Ovary (tissue), 9 donors: ENCODE data around the gene SLC35F4. TPM values are rescaled to one million over a fixed set of nuclear protein-coding genes. Genes with fewer than 3 reads are reported as not detected.

Experiments used
- DNase-seq, 5 donors: peaks; one replicate each; pipeline ENCODE4 v3.0.0-alpha.2; 2019 to 2020
- H3K27ac ChIP-seq, 2 donors: fragments of 200-600 bp; one replicate each; pipeline versions ENCODE4 v1.5.1 to v1.8.0; 2019 to 2022
- H3K27me3 ChIP-seq: fragments of 200-600 bp; one replicate; pipeline ENCODE4 v1.8.0; 2022
- H3K36me3 ChIP-seq: fragments of 200-600 bp; sonication (generic); one replicate; pipeline ENCODE4 v1.5.1; 2019
- H3K4me1 ChIP-seq: one replicate; pipeline ENCODE4 v1.8.1; 2013; ENCODE audit warnings: mild to moderate bottlenecking, moderate library complexity; ENCODE audit not compliant: insufficient read depth
- H3K4me3 ChIP-seq: fragments of 200-600 bp; sonication (generic); one replicate; pipeline ENCODE4 v1.5.1; 2017
- H3K9me3 ChIP-seq, 2 donors: fragments of 200-600 bp in 1 of 2; sonication (generic) in 1 of 2; one replicate each; pipeline versions ENCODE4 v1.5.1 to v1.8.1; 2013 to 2019; ENCODE audit warnings: mild to moderate bottlenecking in 1 of 2, moderate library complexity in 1 of 2
- EP300 ChIP-seq: sonication (generic); formaldehyde crosslinking; IDR thresholded peaks from one replicate; pipeline ENCODE4 v1.6.1; 2017; ENCODE audit warnings: antibody characterized with exemption
- POLR2A ChIP-seq: fragments of 450-650 bp; IDR thresholded peaks from one replicate; pipeline ENCODE4 v1.6.1; 2017; ENCODE audit warnings: antibody characterized with exemption, mild to moderate bottlenecking, moderate library complexity
- WGBS, 3 donors: extraction: QIAGEN DNeasy Blood & Tissue Kit in 1 of 3; methylation state at CpG; one replicate each; pipeline versions ENCODE4 v1.1.5 to v1.1.7; 2013 to 2017; 5-methylcytosine and 5-hydroxymethylcytosine counted together
- intact Hi-C, 4 donors: fragments of 100-400 bp; cut with DNase I; formaldehyde crosslinking; loops; one replicate each; pipeline versions ENCODE4 v1.11.0 to v1.15.1; 2022 to 2023
- polyA plus RNA-seq, 2 donors: library from polyadenylated mRNA; stranded (reverse); fragments of 200-250 nt in 1 of 2; fragments of 350-450 nt in 1 of 2; fragmentation: Illumina TruSeq in 1 of 2; extraction: RNeasy Lipid Tissue Mini Kit (QIAGEN cat#74804) in 1 of 2; gene quantifications; one replicate each; pipeline ENCODE4 v1.2.3, GENCODE V29; 2013 to 2014
- total RNA-seq, 7 donors: library from RNA; depleted of rRNA in 2 of 7; stranded (reverse); fragments of >200 nt in 2 of 7; fragmentation: NEBNext Ultra II Directional in 3 of 7; extraction: Animal tissue kit (Norgen Biotek cat#: 25700) in 3 of 7; gene quantifications; one replicate each; pipeline versions ENCODE4 v1.1.0 to v1.2.4, GENCODE V29; 2016 to 2023
- TF ChIP-seq, protein P1 (sequence below), 3 donors: fragments of 450-650 bp in 2 of 3; fragments of 200-600 bp in 1 of 3; IDR thresholded peaks; one replicate each; pipeline versions ENCODE4 v1.5.1 to v1.8.0; 2016 to 2022; ENCODE audit warnings: antibody characterized with exemption in 3 of 3, mild to moderate bottlenecking in 1 of 3
- donor health status: DM: no; HTN: no; CAD: no; lungs with moderate emphysema.
- donor health status: DM: no; HTN: no; CAD: no.
- donor health status: Bipolar disorder and iron deficiency.
- donor health status: DM: yes; HTN: yes; CAD: no.
- donor health status: DM: no; HTN: no; CAD: no.
- donor health status: DM: yes; HTN: yes; CAD: no.

The SLC35F4 gene
- total and polyA plus RNA-seq, 9 donors, result 0.04 to 0.65 (median 0.20) TPM; not detected in 6

DNA sequence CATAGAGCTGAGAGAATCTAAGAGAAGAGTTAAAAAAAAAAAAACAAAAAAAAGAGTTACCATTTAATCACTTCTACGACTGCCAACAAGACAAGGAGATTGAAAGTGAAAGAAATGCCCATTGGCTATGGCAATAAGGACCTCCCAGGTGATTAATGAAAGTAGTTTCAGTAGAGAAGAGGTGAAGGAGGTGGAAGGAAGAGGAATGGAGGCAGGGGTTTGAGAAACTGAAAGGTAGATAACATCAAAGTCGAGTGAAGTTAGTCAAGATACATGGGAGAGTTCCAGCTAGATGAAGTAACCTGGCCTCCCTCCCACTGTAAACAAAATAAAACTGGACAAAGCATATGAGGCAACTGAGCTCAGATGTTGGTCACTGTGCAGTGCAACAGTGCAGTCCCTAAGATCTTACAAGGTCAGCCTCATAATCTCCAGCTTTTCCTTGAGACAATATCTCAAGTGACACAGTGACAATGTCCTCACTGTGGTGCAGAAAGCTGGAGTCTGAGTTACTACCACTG is 254.3 kb downstream of the SLC35F4 start:
- WGBS, 3 donors, result 34 to 52% (median 39%) methylated on average over 2 of the region's 2 CpGs
- Histone ChIP-seq H3K27ac (no peak overlapping the region), H3K4me3 (no peak overlapping the region), H3K9me3 (no peaks in the 10 kb centered on the region), H3K27me3 (no peaks in the 10 kb centered on the region), H3K4me1 (no peaks in the 10 kb centered on the region), H3K36me3 (no peaks in the 10 kb centered on the region)
- intact Hi-C loops, result no loop called here
- TF ChIP-seq, protein P1, sequence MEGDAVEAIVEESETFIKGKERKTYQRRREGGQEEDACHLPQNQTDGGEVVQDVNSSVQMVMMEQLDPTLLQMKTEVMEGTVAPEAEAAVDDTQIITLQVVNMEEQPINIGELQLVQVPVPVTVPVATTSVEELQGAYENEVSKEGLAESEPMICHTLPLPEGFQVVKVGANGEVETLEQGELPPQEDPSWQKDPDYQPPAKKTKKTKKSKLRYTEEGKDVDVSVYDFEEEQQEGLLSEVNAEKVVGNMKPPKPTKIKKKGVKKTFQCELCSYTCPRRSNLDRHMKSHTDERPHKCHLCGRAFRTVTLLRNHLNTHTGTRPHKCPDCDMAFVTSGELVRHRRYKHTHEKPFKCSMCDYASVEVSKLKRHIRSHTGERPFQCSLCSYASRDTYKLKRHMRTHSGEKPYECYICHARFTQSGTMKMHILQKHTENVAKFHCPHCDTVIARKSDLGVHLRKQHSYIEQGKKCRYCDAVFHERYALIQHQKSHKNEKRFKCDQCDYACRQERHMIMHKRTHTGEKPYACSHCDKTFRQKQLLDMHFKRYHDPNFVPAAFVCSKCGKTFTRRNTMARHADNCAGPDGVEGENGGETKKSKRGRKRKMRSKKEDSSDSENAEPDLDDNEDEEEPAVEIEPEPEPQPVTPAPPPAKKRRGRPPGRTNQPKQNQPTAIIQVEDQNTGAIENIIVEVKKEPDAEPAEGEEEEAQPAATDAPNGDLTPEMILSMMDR (IDR thresholded peaks at IDR 0.05), result no peak
- no peak for TF ChIP-seq POLR2A
- TF ChIP-seq EP300, result no peak
- no peak for DNase-seq

DNA sequence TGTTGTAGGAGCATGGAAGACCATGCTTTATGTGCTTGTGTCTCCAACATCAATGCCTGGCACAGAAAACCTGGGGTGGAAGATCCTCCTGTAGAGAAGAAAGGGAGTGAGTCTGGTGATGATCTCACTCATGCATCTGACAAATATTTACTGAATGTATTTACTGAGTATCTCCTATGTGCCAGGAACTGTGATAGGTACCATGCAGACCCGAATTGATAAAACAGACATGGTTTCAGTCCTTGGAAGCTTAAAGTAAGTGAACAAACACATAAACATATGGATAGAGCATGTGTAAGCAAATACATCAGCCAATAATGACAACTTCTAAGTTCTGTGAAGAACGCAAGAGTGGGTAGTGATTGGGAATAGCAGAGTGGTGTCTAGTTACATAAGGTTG is 255.3 kb downstream of the SLC35F4 start:
- no peak overlapping the region for H3K4me3 ChIP-seq
- DNase-seq, result no peak
- intact Hi-C loops, result no loop called here
- H3K9me3 ChIP-seq, result no peaks in the 10 kb centered on the region
- no peaks in the 10 kb centered on the region for H3K27me3 ChIP-seq
- TF ChIP-seq POLR2A (no peak), EP300 (no peak)
- TF ChIP-seq, protein P1 (IDR thresholded peaks at IDR 0.05), result no peak
- WGBS, 3 donors, result 60 to 77% (median 64%) methylated on average over 2 of the region's 2 CpGs
- no peaks in the 10 kb centered on the region for H3K36me3 ChIP-seq
- H3K27ac ChIP-seq, result no peak overlapping the region
- no peaks in the 10 kb centered on the region for H3K4me1 ChIP-seq

DNA sequence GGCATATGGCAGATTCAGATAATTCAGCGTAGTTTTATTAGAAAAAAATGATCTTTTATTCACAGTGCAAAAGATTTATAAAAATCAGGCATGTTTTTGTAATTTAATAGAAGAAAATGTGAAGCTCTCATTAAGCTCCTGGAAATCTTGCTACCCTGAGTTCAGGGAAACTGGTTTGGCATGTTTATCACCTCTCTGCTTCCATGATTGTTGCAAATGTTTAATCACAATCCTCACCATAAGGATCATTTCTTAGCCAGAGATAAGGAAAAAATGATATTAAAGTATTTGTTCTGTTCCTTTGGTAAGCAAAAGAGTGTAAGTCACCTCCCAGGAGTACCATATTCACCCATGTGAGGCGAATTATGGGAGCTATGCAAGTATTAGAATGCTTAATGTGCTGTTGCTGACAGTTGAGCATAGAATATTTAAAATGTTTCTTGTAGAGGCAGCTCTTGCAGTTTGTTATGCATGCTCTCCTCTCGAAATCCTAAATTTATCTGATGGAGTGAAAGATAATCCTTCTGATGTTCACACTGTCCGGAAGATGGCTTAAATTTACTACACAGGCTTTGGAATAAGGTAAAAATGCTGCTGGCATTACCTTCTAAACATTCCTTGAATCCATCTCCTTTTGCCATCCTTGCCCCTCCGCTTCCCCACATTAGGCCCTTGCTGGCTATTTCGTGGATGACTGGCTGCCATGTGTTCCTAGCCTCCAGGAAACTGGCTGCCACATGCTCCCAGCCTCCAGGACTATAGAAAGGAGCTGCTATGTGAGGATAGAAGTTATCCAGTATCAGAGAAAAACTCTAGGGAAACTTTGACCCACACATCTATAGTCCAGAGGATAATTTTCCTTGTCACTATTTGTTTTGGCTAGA is 256.5 kb downstream of the SLC35F4 start:
- Histone ChIP-seq H3K4me3 (no peak overlapping the region), H3K9me3 (no peaks in the 10 kb centered on the region), H3K36me3 (no peaks in the 10 kb centered on the region), H3K27me3 (no peaks in the 10 kb centered on the region), H3K27ac (no peak overlapping the region), H3K4me1 (no peaks in the 10 kb centered on the region)
- intact Hi-C loops, result no loop called here
- WGBS, 3 donors, result 56 to 64% (median 64%) methylated on average over 6 of the region's 6 CpGs
- no peak for DNase-seq
- TF ChIP-seq EP300 (no peak), POLR2A (no peak)
- TF ChIP-seq, protein P1 (IDR thresholded peaks at IDR 0.05), result no peak

DNA sequence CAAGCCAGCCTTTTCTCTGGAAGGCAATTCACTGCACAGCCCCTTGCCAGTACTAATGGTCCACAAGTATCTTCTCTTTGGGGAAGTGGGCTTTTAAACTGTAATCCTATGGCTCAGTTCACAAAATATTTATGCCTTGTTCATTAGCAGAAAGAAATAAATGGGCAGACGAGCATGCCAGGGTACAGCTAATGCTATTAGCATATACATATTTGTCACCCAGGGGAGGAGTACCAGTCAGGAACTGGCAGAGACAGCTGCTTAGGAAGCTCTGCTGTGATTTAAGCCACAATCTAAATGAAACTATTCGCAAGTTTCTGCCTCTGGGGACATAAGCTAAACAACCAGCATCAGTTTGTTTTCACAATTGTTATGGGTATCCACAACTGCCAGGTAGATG is 258.8 kb downstream of the SLC35F4 start:
- 59 to 85% (median 67%) methylated on average over 2 of the region's 2 CpGs for WGBS, 3 donors
- H3K4me1 ChIP-seq, result no peaks in the 10 kb centered on the region
- H3K9me3 ChIP-seq, result no peaks in the 10 kb centered on the region
- no peaks in the 10 kb centered on the region for H3K36me3 ChIP-seq
- no peak for DNase-seq
- H3K4me3 ChIP-seq, result no peak overlapping the region
- TF ChIP-seq POLR2A (no peak), EP300 (no peak)
- TF ChIP-seq, protein P1 (IDR thresholded peaks at IDR 0.05), result no peak
- H3K27ac ChIP-seq, result no peak overlapping the region
- H3K27me3 ChIP-seq, result no peaks in the 10 kb centered on the region
- intact Hi-C loops, result no loop called here
